HEK293 (cell line): ENCODE data around the gene PDK3.

Source experiments
- CTCF ChIA-PET: fragments of 350-600 bp; formaldehyde crosslinking; extraction: SDS; loops from one replicate; lab custom pipeline; 2021; ENCODE audit warnings: antibody characterized with exemption; lab: Yijun Ruan, JAX
- POLR2A ChIA-PET: fragments of 300-600 bp; formaldehyde crosslinking; extraction: SDS; loops from one replicate; lab custom pipeline; 2020; ENCODE audit warnings: antibody characterized with exemption, inconsistent platforms; lab: Yijun Ruan, JAX
- H3K27ac ChIP-seq: fragments of 200-500 bp; sonication (Bioruptor generic); 2 replicates; pipeline ENCODE4 v1.5.1; 2014; ENCODE audit warnings: low read depth, low read length, control low read depth, inconsistent platforms; ENCODE audit errors: extremely low read depth
- H3K36me3 ChIP-seq, 2 experiments: fragments of 200-500 bp in 1 of 2; sonication (Bioruptor generic) in 1 of 2; 1 replicate in 1 of 2; 2 replicates in 1 of 2; pipeline ENCODE4 v1.5.1; 2014 to 2017; ENCODE audit warnings: inconsistent platforms in 2 of 2, low read length in 2 of 2; ENCODE audit not compliant: control insufficient read depth in 2 of 2, insufficient read depth in 1 of 2
- H3K4me1 ChIP-seq: fragments of 200-500 bp; sonication (Bioruptor generic); 2 replicates; pipeline ENCODE4 v1.5.1; 2014; ENCODE audit warnings: mild to moderate bottlenecking, low read length, inconsistent platforms; ENCODE audit not compliant: control insufficient read depth, insufficient read depth
- H3K4me3 ChIP-seq: 2 replicates; pipeline ENCODE4 v1.5.1; 2011; ENCODE audit warnings: low read depth, mild to moderate bottlenecking, control low read depth, low read length, moderate library complexity
- H3K9me3 ChIP-seq: fragments of 200-500 bp; sonication (Bioruptor generic); 2 replicates; pipeline ENCODE4 v1.5.1; 2014; ENCODE audit warnings: low read depth, low read length, inconsistent platforms; ENCODE audit not compliant: control insufficient read depth, insufficient read depth
- EGR2 ChIP-seq: fragments of 450-650 bp; formaldehyde crosslinking; IDR thresholded peaks from 2 replicates; pipeline ENCODE4 v1.5.1; 2016; ENCODE audit warnings: low read depth, missing biosample characterization, missing genetic modification characterization
- GLIS1 ChIP-seq: fragments of 450-650 bp; formaldehyde crosslinking; IDR thresholded peaks from 2 replicates; pipeline ENCODE4 v1.5.1; 2016; ENCODE audit warnings: missing biosample characterization, missing genetic modification characterization
- MZF1 ChIP-seq: fragments of 450-650 bp; formaldehyde crosslinking; IDR thresholded peaks from 2 replicates; pipeline ENCODE4 v1.5.1; 2017; ENCODE audit warnings: missing biosample characterization, missing genetic modification characterization, borderline replicate concordance
- PRDM2 ChIP-seq: fragments of 450-650 bp; formaldehyde crosslinking; IDR thresholded peaks from 2 replicates; pipeline ENCODE4 v1.5.1; 2016; ENCODE audit warnings: missing biosample characterization, missing genetic modification characterization, borderline replicate concordance
- SP2 ChIP-seq: fragments of 450-650 bp; formaldehyde crosslinking; IDR thresholded peaks from 2 replicates; pipeline ENCODE4 v1.5.1; 2016; ENCODE audit warnings: missing biosample characterization, missing genetic modification characterization
- ZBTB20 ChIP-seq: fragments of 450-650 bp; formaldehyde crosslinking; IDR thresholded peaks from 2 replicates; pipeline ENCODE4 v1.5.1; 2016; ENCODE audit warnings: missing biosample characterization, missing genetic modification characterization
- ZFHX2 ChIP-seq: fragments of 450-650 bp; formaldehyde crosslinking; conservative IDR thresholded peaks from 2 replicates; pipeline ENCODE4 v1.5.1; 2016; ENCODE audit warnings: missing biosample characterization, missing genetic modification characterization
- ZFP37 ChIP-seq: fragments of 450-650 bp; formaldehyde crosslinking; IDR thresholded peaks from 2 replicates; pipeline ENCODE4 v1.5.1; 2016; ENCODE audit warnings: missing biosample characterization, missing genetic modification characterization
- ZNF16 ChIP-seq: fragments of 450-650 bp; formaldehyde crosslinking; IDR thresholded peaks from 2 replicates; pipeline ENCODE4 v1.5.1; 2016; ENCODE audit warnings: low read depth, missing biosample characterization, missing genetic modification characterization
- ZNF23 ChIP-seq: fragments of 450-650 bp; formaldehyde crosslinking; IDR thresholded peaks from 2 replicates; pipeline ENCODE4 v1.5.1; 2016; ENCODE audit warnings: missing biosample characterization, missing genetic modification characterization, borderline replicate concordance
- ZNF24 ChIP-seq: fragments of 450-650 bp; formaldehyde crosslinking; IDR thresholded peaks from 2 replicates; pipeline ENCODE4 v1.5.1; 2016; ENCODE audit warnings: missing biosample characterization, missing genetic modification characterization
- ZNF391 ChIP-seq: fragments of 450-650 bp; formaldehyde crosslinking; IDR thresholded peaks from 2 replicates; pipeline ENCODE4 v1.5.1; 2016; ENCODE audit warnings: low read depth, missing biosample characterization, missing genetic modification characterization, borderline replicate concordance
- ZNF473 ChIP-seq: fragments of 450-650 bp; formaldehyde crosslinking; IDR thresholded peaks from 2 replicates; pipeline ENCODE4 v1.5.1; 2017; ENCODE audit warnings: missing biosample characterization, missing genetic modification characterization
- ZNF549 ChIP-seq: fragments of 450-650 bp; IDR thresholded peaks from 2 replicates; pipeline ENCODE4 v1.5.1; 2018; ENCODE audit warnings: missing biosample characterization, missing genetic modification characterization, mild to moderate bottlenecking, inconsistent platforms, moderate library complexity
- ZNF585B ChIP-seq: fragments of 450-650 bp; formaldehyde crosslinking; IDR thresholded peaks from 2 replicates; pipeline ENCODE4 v1.5.1; 2016; ENCODE audit warnings: missing biosample characterization, missing genetic modification characterization
- ZNF596 ChIP-seq: fragments of 450-650 bp; IDR thresholded peaks from 2 replicates; pipeline ENCODE4 v1.5.0; 2018; ENCODE audit warnings: missing biosample characterization, mild to moderate bottlenecking, missing genetic modification characterization, moderate library complexity
- ZNF704 ChIP-seq: fragments of 450-650 bp; formaldehyde crosslinking; IDR thresholded peaks from 2 replicates; pipeline ENCODE4 v1.5.1; 2016; ENCODE audit warnings: missing biosample characterization, missing genetic modification characterization
- TF ChIP-seq, protein P1 (sequence below): fragments of 450-650 bp; IDR thresholded peaks from 2 replicates; pipeline ENCODE4 v1.5.1; 2018; ENCODE audit warnings: missing biosample characterization, mild to moderate bottlenecking, missing genetic modification characterization

PDK3 gene

GRCh38 chrX:24466025-24466424 lies 939 bp downstream of the PDK3 start (continued):
- TF ChIP-seq ZNF23 (no peak), MZF1 (no peak), SP2 (tag by site-specific recombination) (peak; percentile 52), ZNF585B (no peak), ZNF473 (tag by site-specific recombination) (no peak), PRDM2 (tag by site-specific recombination) (no peak), ZNF391 (tag by site-specific recombination) (no peak), ZNF16 (tag by site-specific recombination) (no peak)
- TF ChIP-seq, protein P1, sequence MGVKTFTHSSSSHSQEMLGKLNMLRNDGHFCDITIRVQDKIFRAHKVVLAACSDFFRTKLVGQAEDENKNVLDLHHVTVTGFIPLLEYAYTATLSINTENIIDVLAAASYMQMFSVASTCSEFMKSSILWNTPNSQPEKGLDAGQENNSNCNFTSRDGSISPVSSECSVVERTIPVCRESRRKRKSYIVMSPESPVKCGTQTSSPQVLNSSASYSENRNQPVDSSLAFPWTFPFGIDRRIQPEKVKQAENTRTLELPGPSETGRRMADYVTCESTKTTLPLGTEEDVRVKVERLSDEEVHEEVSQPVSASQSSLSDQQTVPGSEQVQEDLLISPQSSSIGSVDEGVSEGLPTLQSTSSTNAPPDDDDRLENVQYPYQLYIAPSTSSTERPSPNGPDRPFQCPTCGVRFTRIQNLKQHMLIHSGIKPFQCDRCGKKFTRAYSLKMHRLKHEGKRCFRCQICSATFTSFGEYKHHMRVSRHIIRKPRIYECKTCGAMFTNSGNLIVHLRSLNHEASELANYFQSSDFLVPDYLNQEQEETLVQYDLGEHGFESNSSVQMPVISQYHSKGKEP (tag by site-specific recombination) = no peak

- H3K36me3 ChIP-seq = no peaks in the 10 kb centered on the region
- CTCF ChIA-PET = interaction anchor here (0.6 kb wide), 2 partner anchors 30 to 168 kb away, joined by 3 to 4 read pairs; no protein-coding TSS in a partner anchor
- H3K4me3 ChIP-seq = no peak overlapping the region
- H3K4me1 ChIP-seq = peaks cover 11% of the 10 kb centered on the region; the same call in 1 of the 2 replicates
- no peak overlapping the region for H3K27ac ChIP-seq
- POLR2A ChIA-PET = no interaction called here
- H3K9me3 ChIP-seq = no peaks in the 10 kb centered on the region
- TF ChIP-seq EGR2 (peak; percentile 30; the same call in 1 of the 2 replicates), ZNF596 (no peak), ZBTB20 (tag by site-specific recombination) (peak; percentile 57), ZFHX2 (0 out of 2 replicates have a peak, but pooled peaks have one; percentile 39), GLIS1 (tag by site-specific recombination) (peak; percentile 88)
Observed at GRCh38 chrX:24468245-24468644, 3.2 kb downstream of the PDK3 start.

- no peak overlapping the region for H3K4me3 ChIP-seq
- peaks cover 5% of the 10 kb centered on the region for H3K4me1 ChIP-seq
- POLR2A ChIA-PET = interaction anchor here (0.6 kb wide), 1 partner anchor 403 kb away, joined by 10 read pairs; no protein-coding TSS in a partner anchor
- H3K36me3 ChIP-seq = no peaks in the 10 kb centered on the region
- no peaks in the 10 kb centered on the region for H3K9me3 ChIP-seq
- CTCF ChIA-PET = no interaction called here
- no peak for TF ChIP-seq ZNF24 (tag by site-specific recombination)
- TF ChIP-seq ZNF549 (tag by site-specific recombination) = peak; percentile 85
- TF ChIP-seq ZNF704 (tag by site-specific recombination) = no peak
- TF ChIP-seq ZFP37 (tag by site-specific recombination) = no peak
- TF ChIP-seq, protein P1 (tag by site-specific recombination) = no peak
- no peak overlapping the region for H3K27ac ChIP-seq
Observed at GRCh38 chrX:24471808-24472207, 6.7 kb downstream of the PDK3 start.
